GM12891 (cell line): ENCODE results near the gene LFNG.

Source experiments
- POLR2A ChIP-seq: IDR thresholded peaks from 2 replicates; pipeline ENCODE4 v1.6.1; 2011; ENCODE audit warnings: low read depth, low read length, control low read depth
- POLR2AphosphoS5 ChIP-seq: IDR thresholded peaks from 2 replicates; pipeline ENCODE4 v1.6.1; 2011; ENCODE audit warnings: low read depth, low read length, control low read depth
- SPI1 ChIP-seq: IDR thresholded peaks from 2 replicates; pipeline ENCODE4 v1.6.1; 2011; ENCODE audit warnings: low read depth, low read length, control low read depth
- TAF1 ChIP-seq: IDR thresholded peaks from 2 replicates; pipeline ENCODE4 v1.6.1; 2011; ENCODE audit warnings: low read depth, low read length, control low read depth

GRCh38 chr7:2572101-2572842, 52.7 kb downstream of the LFNG start:
- TF ChIP-seq POLR2A (no peak), TAF1 (no peak), POLR2AphosphoS5 (no peak), SPI1 (no peak)
